HUES6 (cell line): ENCODE results near the gene LDB2.

Source experiments
- H3K27ac ChIP-seq: 2 replicates; pipeline ENCODE4 v1.7.0; 2013; ENCODE audit warnings: low read depth, mild to moderate bottlenecking, low read length, inconsistent platforms
- H3K27me3 ChIP-seq: 2 replicates; pipeline ENCODE4 v1.6.1; 2013; ENCODE audit warnings: low read length; ENCODE audit not compliant: control insufficient read depth, insufficient read depth
- H3K36me3 ChIP-seq: 2 replicates; pipeline ENCODE4 v1.6.1; 2013; ENCODE audit warnings: low read length; ENCODE audit not compliant: control insufficient read depth, insufficient read depth
- H3K4me1 ChIP-seq: 2 replicates; pipeline ENCODE4 v1.6.1; 2013; ENCODE audit warnings: low read length; ENCODE audit not compliant: control insufficient read depth, insufficient read depth
- H3K4me3 ChIP-seq: 2 replicates; pipeline ENCODE4 v1.5.1; 2013; ENCODE audit warnings: low read depth, low read length
- H3K9ac ChIP-seq: one replicate; pipeline ENCODE4 v1.6.1; 2013; ENCODE audit warnings: mild to moderate bottlenecking, low read length
- H3K9me3 ChIP-seq: 2 replicates; pipeline ENCODE4 v1.6.1; 2013; ENCODE audit warnings: low read depth, low read length; ENCODE audit not compliant: control insufficient read depth, insufficient read depth

Gene LDB2

GRCh38 chr4:16843831-16844508 lies 54.5 kb downstream of the LDB2 start:
- no peaks in the 10 kb centered on the region for H3K27me3 ChIP-seq
- H3K9ac ChIP-seq, result no peak overlapping the region
- H3K27ac ChIP-seq, result peak overlapping the region; percentile 19; the same call in 1 of the 2 replicates
- H3K36me3 ChIP-seq, result no peaks in the 10 kb centered on the region
- no peak overlapping the region for H3K4me3 ChIP-seq
- H3K4me1 ChIP-seq, result peaks cover 48% of the 10 kb centered on the region
- H3K9me3 ChIP-seq, result no peaks in the 10 kb centered on the region

GRCh38 chr4:16838226-16838875 lies 60.1 kb downstream of the LDB2 start:
- Histone ChIP-seq H3K27me3 (no peaks in the 10 kb centered on the region), H3K4me3 (no peak overlapping the region), H3K27ac (no peak overlapping the region), H3K9ac (no peak overlapping the region), H3K9me3 (no peaks in the 10 kb centered on the region), H3K36me3 (no peaks in the 10 kb centered on the region), H3K4me1 (peaks cover 18% of the 10 kb centered on the region)

GRCh38 chr4:16837475-16837874 lies 61.0 kb downstream of the LDB2 start:
- Histone ChIP-seq H3K27ac (no peak overlapping the region), H3K27me3 (no peaks in the 10 kb centered on the region), H3K9me3 (no peaks in the 10 kb centered on the region), H3K36me3 (no peaks in the 10 kb centered on the region), H3K9ac (no peak overlapping the region), H3K4me1 (peaks cover 11% of the 10 kb centered on the region), H3K4me3 (no peak overlapping the region)

GRCh38 chr4:16836324-16836723 lies 62.1 kb downstream of the LDB2 start:
- H3K27ac ChIP-seq, result no peak overlapping the region

GRCh38 chr4:16835597-16836247 lies 62.7 kb downstream of the LDB2 start:
- H3K27ac ChIP-seq, result no peak overlapping the region
- H3K4me3 ChIP-seq, result no peak overlapping the region
- H3K9ac ChIP-seq, result no peak overlapping the region
- no peaks in the 10 kb centered on the region for H3K27me3 ChIP-seq
- H3K36me3 ChIP-seq, result no peaks in the 10 kb centered on the region
- H3K9me3 ChIP-seq, result no peaks in the 10 kb centered on the region
- H3K4me1 ChIP-seq, result peaks cover 5% of the 10 kb centered on the region; the same call in 1 of the 2 replicates

More at GRCh38 chr4:16836324-16836723, 62.1 kb downstream of the LDB2 start:
- H3K27me3 ChIP-seq, result no peaks in the 10 kb centered on the region
- H3K4me3 ChIP-seq, result no peak overlapping the region
- peaks cover 5% of the 10 kb centered on the region; the same call in 1 of the 2 replicates for H3K4me1 ChIP-seq
- no peaks in the 10 kb centered on the region for H3K9me3 ChIP-seq
- H3K36me3 ChIP-seq, result no peaks in the 10 kb centered on the region
- H3K9ac ChIP-seq, result no peak overlapping the region

- H3K27ac ChIP-seq, result no peak overlapping the region
Measured at GRCh38 chr4:16834814-16835213, 63.6 kb downstream of the LDB2 start.

GRCh38 chr4:16833722-16834121 lies 64.7 kb downstream of the LDB2 start:
- H3K4me1 ChIP-seq, result peaks cover 9% of the 10 kb centered on the region
- no peaks in the 10 kb centered on the region for H3K36me3 ChIP-seq
- no peak overlapping the region for H3K27ac ChIP-seq

More at GRCh38 chr4:16834814-16835213, 63.6 kb downstream of the LDB2 start:
- no peak overlapping the region for H3K9ac ChIP-seq
- H3K9me3 ChIP-seq, result no peaks in the 10 kb centered on the region
- no peaks in the 10 kb centered on the region for H3K27me3 ChIP-seq
- H3K4me3 ChIP-seq, result no peak overlapping the region
- H3K4me1 ChIP-seq, result peaks cover 5% of the 10 kb centered on the region; the same call in 1 of the 2 replicates
- H3K36me3 ChIP-seq, result no peaks in the 10 kb centered on the region

GRCh38 chr4:16830081-16830480 lies 68.4 kb downstream of the LDB2 start:
- H3K36me3 ChIP-seq, result no peaks in the 10 kb centered on the region
- no peaks in the 10 kb centered on the region for H3K27me3 ChIP-seq
- H3K27ac ChIP-seq, result no peak overlapping the region
- peaks cover 38% of the 10 kb centered on the region for H3K4me1 ChIP-seq
- no peak overlapping the region for H3K9ac ChIP-seq
- no peaks in the 10 kb centered on the region for H3K9me3 ChIP-seq
- H3K4me3 ChIP-seq, result no peak overlapping the region

More at GRCh38 chr4:16833722-16834121, 64.7 kb downstream of the LDB2 start:
- no peaks in the 10 kb centered on the region for H3K9me3 ChIP-seq
- H3K9ac ChIP-seq, result no peak overlapping the region
- no peaks in the 10 kb centered on the region for H3K27me3 ChIP-seq
- H3K4me3 ChIP-seq, result no peak overlapping the region

GRCh38 chr4:16827794-16828724 lies 70.4 kb downstream of the LDB2 start:
- H3K4me3 ChIP-seq, result no peak overlapping the region
- no peak overlapping the region for H3K27ac ChIP-seq
- no peaks in the 10 kb centered on the region for H3K27me3 ChIP-seq
- H3K36me3 ChIP-seq, result no peaks in the 10 kb centered on the region; the same call in 1 of the 2 replicates
- peaks cover 39% of the 10 kb centered on the region for H3K4me1 ChIP-seq
- H3K9ac ChIP-seq, result no peak overlapping the region
- no peaks in the 10 kb centered on the region for H3K9me3 ChIP-seq

GRCh38 chr4:16827045-16827444 lies 71.4 kb downstream of the LDB2 start:
- no peaks in the 10 kb centered on the region for H3K27me3 ChIP-seq
- peaks cover 39% of the 10 kb centered on the region for H3K4me1 ChIP-seq
- H3K9me3 ChIP-seq, result no peaks in the 10 kb centered on the region
- no peak overlapping the region for H3K9ac ChIP-seq
- H3K36me3 ChIP-seq, result peaks cover 4% of the 10 kb centered on the region
- H3K4me3 ChIP-seq, result no peak overlapping the region
- H3K27ac ChIP-seq, result peak overlapping the region; percentile 30
